Activated CD4-positive, alpha-beta T cell treated with anti-CD3 and anti-CD28 coated beads for 36 hours (primary cell): ENCODE data around the gene DGKI. TPM values are rescaled to one million over a fixed set of nuclear protein-coding genes. Genes with fewer than 3 reads are reported as not detected.

ENCODE experiments used
- ATAC-seq: fragments of 200-7000 bp; cut with Tn5 transposase; one replicate; pipeline ENCODE4 v1.10.0; 2021; ENCODE audit warnings: mild to moderate bottlenecking, moderate library complexity
- CTCF ChIA-PET: fragments of 350-600 bp; sonication (Branson Sonifier 250); formaldehyde crosslinking; loops from one replicate; lab custom pipeline; 2021; ENCODE audit warnings: antibody characterized with exemption; lab: Charles Lee
- POLR2A ChIA-PET: fragments of 350-600 bp; sonication (Branson Sonifier 250); formaldehyde crosslinking; loops from one replicate; lab custom pipeline; 2021; ENCODE audit warnings: antibody characterized with exemption, inconsistent platforms; lab: Charles Lee
- DNase-seq: peaks from one replicate; pipeline ENCODE4 v3.0.0-alpha.2; 2020
- H3K27ac Mint-ChIP-seq: one replicate; pipeline ENCODE4 v1.8.0; 2021; ENCODE audit warnings: mixed read lengths
- H3K27me3 Mint-ChIP-seq: one replicate; pipeline ENCODE4 v1.8.0; 2021; ENCODE audit warnings: mixed read lengths
- H3K36me3 Mint-ChIP-seq: one replicate; pipeline ENCODE4 v1.8.0; 2021; ENCODE audit warnings: low read depth, mixed read lengths
- H3K4me1 Mint-ChIP-seq: one replicate; pipeline ENCODE4 v1.8.0; 2021; ENCODE audit warnings: mixed read lengths
- H3K4me3 Mint-ChIP-seq: one replicate; pipeline ENCODE4 v1.8.0; 2021; ENCODE audit warnings: mild to moderate bottlenecking, moderate library complexity, mixed read lengths
- H3K9me3 Mint-ChIP-seq: one replicate; pipeline ENCODE4 v1.8.0; 2021; ENCODE audit warnings: low read depth, mixed read lengths
- intact Hi-C, 2 experiments: fragments of 100-400 bp; cut with DNase I in 1 of 2; cut with micrococcal nuclease in 1 of 2; formaldehyde crosslinking; loops; one replicate each; pipeline versions ENCODE4 v1.14.2 to v1.15.1; 2022 to 2024; cut with DNase I, micrococcal nuclease
- total RNA-seq, 2 experiments: library from RNA; stranded (reverse); gene quantifications; one replicate each; pipeline ENCODE4 v1.2.3, GENCODE V29; 2021

Gene DGKI
- total RNA-seq, 2 experiments from 2014 or later, result 2.9 to 3.0 TPM

GRCh38 chr7:137613006-137613525, 233.7 kb downstream of the DGKI start:
- no peak overlapping the region for H3K27ac Mint-ChIP-seq
- H3K27me3 Mint-ChIP-seq, result peaks cover 12% of the 10 kb centered on the region
- ATAC-seq (no peak), DNase-seq (no peak)
- no peaks in the 10 kb centered on the region for H3K9me3 Mint-ChIP-seq
- no peaks in the 10 kb centered on the region for H3K4me1 Mint-ChIP-seq
- no peak overlapping the region for H3K4me3 Mint-ChIP-seq
- ChIA-PET CTCF (interaction anchor here (0.8 to 1.4 kb wide), 3 partner anchors 10 to 24 kb away, joined by 3 to 7 read pairs (median 5); no protein-coding TSS in a partner anchor), POLR2A (no interaction called here)
- intact Hi-C loops, result no loop called here
- no peaks in the 10 kb centered on the region for H3K36me3 Mint-ChIP-seq

DNA sequence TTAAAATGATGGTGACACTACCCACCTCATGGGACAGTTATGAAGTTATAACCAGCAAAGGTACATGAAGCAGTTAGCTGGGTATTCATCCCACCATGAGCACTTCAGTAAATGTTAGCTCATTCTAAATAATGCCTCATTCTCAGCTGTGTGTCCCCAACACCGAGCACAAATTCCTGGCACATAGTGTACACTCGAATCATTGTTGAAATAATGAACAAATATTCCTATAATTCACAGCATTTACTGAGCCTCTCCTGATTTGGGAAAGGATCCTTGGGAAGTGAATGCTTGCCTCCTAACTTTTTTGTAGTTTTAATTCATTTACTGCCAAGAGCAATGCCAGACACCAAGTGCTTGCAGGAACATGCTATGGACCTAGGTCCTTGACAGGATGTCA, 235.2 kb downstream of the DGKI start:
- ChIA-PET POLR2A (no interaction called here), CTCF (no interaction called here)
- Mint-ChIP-seq H3K36me3 (no peaks in the 10 kb centered on the region), H3K4me3 (no peak overlapping the region), H3K9me3 (no peaks in the 10 kb centered on the region), H3K27me3 (peaks cover 15% of the 10 kb centered on the region), H3K27ac (no peak overlapping the region), H3K4me1 (no peaks in the 10 kb centered on the region)
- ATAC-seq, result no peak
- DNase-seq, result no peak
- intact Hi-C loops, result no loop called here

DNA sequence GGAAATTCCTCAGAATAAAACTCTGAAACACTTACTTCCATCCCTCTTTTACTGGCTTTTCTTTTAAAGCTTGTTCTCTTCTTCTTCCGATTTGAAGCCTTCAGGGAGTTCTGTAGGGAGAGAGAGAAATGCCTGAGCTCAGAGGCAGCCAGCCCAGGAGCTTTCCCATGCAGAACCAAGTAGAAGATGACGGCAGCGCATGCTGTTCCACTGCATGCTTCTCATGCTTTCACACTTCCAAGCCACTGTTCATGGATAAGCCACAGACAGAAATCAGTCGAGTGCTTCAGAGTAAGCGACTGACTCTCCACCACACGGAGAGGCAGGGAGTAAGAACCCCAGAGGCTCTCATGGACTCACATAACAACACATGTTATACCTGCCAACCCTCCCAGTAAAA, 237.3 kb downstream of the DGKI start:
- intact Hi-C loops, result no loop called here
- ChIA-PET CTCF (no interaction called here), POLR2A (no interaction called here)
- DNase-seq (no peak), ATAC-seq (no peak)
- Mint-ChIP-seq H3K9me3 (no peaks in the 10 kb centered on the region), H3K27ac (no peak overlapping the region), H3K36me3 (no peaks in the 10 kb centered on the region), H3K4me1 (no peaks in the 10 kb centered on the region), H3K4me3 (no peak overlapping the region), H3K27me3 (peaks cover 14% of the 10 kb centered on the region)

DNA sequence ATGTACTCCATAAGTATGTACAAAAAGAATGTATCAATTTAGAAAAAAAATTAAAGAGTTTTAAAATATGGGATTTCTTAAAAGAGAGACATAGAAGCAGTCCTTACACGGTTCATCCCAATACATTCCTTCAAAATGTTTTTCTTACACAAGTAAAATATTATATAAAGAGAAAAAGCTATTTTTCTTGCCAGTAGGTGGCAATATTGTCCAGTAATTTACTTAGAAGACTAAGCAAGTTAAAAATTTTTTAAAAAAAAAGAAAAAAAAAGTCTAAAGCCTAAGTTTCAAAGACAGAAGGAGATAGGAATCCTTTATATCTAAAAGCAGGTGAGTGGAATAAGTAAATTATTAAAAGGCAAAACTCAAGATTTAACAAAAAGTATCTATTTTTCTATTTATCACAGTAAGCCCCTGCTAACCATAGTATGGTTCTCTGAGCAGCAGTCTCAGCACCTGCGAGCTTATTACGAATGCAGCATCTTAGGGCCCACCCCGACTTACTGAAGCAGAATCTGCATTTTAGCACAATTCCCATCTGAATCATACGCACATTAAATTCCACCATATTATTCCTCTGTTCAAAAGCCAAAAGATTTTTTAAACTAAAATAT, 240.6 kb downstream of the DGKI start:
- intact Hi-C loops, result loop anchor here (1.0 to 2.0 kb wide), 3 partner anchors 21 to 403 kb away; no protein-coding TSS in a partner anchor
- CTCF ChIA-PET, result interaction anchor here (0.9 to 2.1 kb wide), 3 partner anchors 21 to 208 kb away, joined by 4 to 17 read pairs (median 4); no protein-coding TSS in a partner anchor
- Mint-ChIP-seq H3K4me3 (no peak overlapping the region), H3K36me3 (no peaks in the 10 kb centered on the region), H3K9me3 (no peaks in the 10 kb centered on the region), H3K27me3 (peaks cover 11% of the 10 kb centered on the region), H3K4me1 (no peaks in the 10 kb centered on the region), H3K27ac (no peak overlapping the region)
- DNase-seq, result no peak
- POLR2A ChIA-PET, result no interaction called here
- no peak for ATAC-seq

DNA sequence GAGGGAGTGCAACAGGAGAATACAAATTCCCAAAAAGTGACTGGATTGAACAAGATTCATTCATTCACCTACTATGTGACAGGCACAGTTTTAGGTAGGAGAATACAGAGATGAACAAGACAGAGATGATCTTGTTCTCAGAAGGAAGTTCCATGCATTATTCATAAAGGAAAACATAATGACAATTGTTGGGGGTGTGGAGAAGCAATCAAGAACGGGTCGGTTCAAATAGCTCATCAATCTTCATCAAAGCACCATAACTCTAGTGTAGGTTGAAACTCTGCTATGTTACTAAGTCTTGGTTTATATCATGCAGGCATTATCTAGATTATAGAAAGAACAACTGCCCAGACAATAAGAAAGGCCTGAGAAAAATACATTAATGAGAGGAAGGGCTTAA, 243.7 kb downstream of the DGKI start:
- no peaks in the 10 kb centered on the region for H3K4me1 Mint-ChIP-seq
- no peak overlapping the region for H3K4me3 Mint-ChIP-seq
- H3K9me3 Mint-ChIP-seq, result no peaks in the 10 kb centered on the region
- POLR2A ChIA-PET, result no interaction called here
- CTCF ChIA-PET, result interaction anchor here (1.0 to 1.7 kb wide), 4 partner anchors 10 to 54 kb away, joined by 3 to 6 read pairs (median 3); no protein-coding TSS in a partner anchor
- no peak overlapping the region for H3K27ac Mint-ChIP-seq
- intact Hi-C loops, result no loop called here
- DNase-seq (no peak), ATAC-seq (no peak)
- no peaks in the 10 kb centered on the region for H3K36me3 Mint-ChIP-seq
- peaks cover 10% of the 10 kb centered on the region for H3K27me3 Mint-ChIP-seq

GRCh38 chr7:137601642-137602041, 245.1 kb downstream of the DGKI start:
- ChIA-PET POLR2A (no interaction called here), CTCF (interaction anchor here (1.0 kb wide), 1 partner anchor 190 kb away, joined by 3 read pairs; no protein-coding TSS in a partner anchor)
- intact Hi-C loops, result no loop called here
- no peak overlapping the region for H3K27ac Mint-ChIP-seq
- H3K9me3 Mint-ChIP-seq, result no peaks in the 10 kb centered on the region
- DNase-seq (no peak), ATAC-seq (no peak)
- H3K4me1 Mint-ChIP-seq, result no peaks in the 10 kb centered on the region
- H3K4me3 Mint-ChIP-seq, result no peak overlapping the region
- H3K27me3 Mint-ChIP-seq, result peaks cover 9% of the 10 kb centered on the region
- no peaks in the 10 kb centered on the region for H3K36me3 Mint-ChIP-seq

DNA sequence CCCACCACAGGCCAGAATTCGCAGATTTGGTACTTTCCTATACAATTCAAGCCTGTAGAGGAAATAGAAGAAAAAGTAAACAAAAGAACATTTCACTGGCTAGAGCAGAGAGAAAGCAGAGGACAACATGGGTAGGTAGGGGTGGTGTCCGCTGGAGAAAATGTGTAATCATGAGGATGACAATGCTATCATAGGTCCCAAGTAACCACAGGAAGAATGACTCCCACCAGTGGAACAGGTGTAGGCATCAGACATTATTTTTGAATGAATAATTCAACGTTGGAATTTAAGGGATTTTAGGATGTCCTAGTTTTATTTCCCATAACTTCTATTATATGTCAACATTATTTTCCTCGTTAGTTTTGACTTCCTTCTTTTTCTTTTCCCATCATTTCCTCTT, 248.9 kb downstream of the DGKI start:
- no peaks in the 10 kb centered on the region for H3K4me1 Mint-ChIP-seq
- intact Hi-C loops, result no loop called here
- H3K27me3 Mint-ChIP-seq, result peaks cover 7% of the 10 kb centered on the region
- H3K9me3 Mint-ChIP-seq, result no peaks in the 10 kb centered on the region
- no peak overlapping the region for H3K27ac Mint-ChIP-seq
- POLR2A ChIA-PET, result no interaction called here
- CTCF ChIA-PET, result no interaction called here
- ATAC-seq (no peak), DNase-seq (no peak)
- no peaks in the 10 kb centered on the region for H3K36me3 Mint-ChIP-seq
- no peak overlapping the region for H3K4me3 Mint-ChIP-seq

GRCh38 chr7:137593115-137593711, 253.6 kb downstream of the DGKI start:
- intact Hi-C loops, result no loop called here
- Mint-ChIP-seq H3K9me3 (no peaks in the 10 kb centered on the region), H3K27me3 (peaks cover 7% of the 10 kb centered on the region), H3K27ac (no peak overlapping the region), H3K4me1 (no peaks in the 10 kb centered on the region), H3K4me3 (no peak overlapping the region), H3K36me3 (no peaks in the 10 kb centered on the region)
- POLR2A ChIA-PET, result no interaction called here
- ATAC-seq, result no peak
- CTCF ChIA-PET, result no interaction called here
- no peak for DNase-seq

- DNase-seq (peak; percentile 32), ATAC-seq (no peak)
- Mint-ChIP-seq H3K27me3 (peaks cover 3% of the 10 kb centered on the region), H3K27ac (no peak overlapping the region), H3K9me3 (no peaks in the 10 kb centered on the region), H3K36me3 (no peaks in the 10 kb centered on the region), H3K4me3 (no peak overlapping the region), H3K4me1 (no peaks in the 10 kb centered on the region)
- intact Hi-C loops, result no loop called here
- ChIA-PET CTCF (interaction anchor here (1.9 kb wide), 1 partner anchor 13 kb away, joined by 4 read pairs; no protein-coding TSS in a partner anchor), POLR2A (no interaction called here)
Measured at GRCh38 chr7:137592232-137592896, 254.4 kb downstream of the DGKI start.

GRCh38 chr7:137591421-137591837, 255.3 kb downstream of the DGKI start:
- POLR2A ChIA-PET, result no interaction called here
- DNase-seq, result no peak
- Mint-ChIP-seq H3K36me3 (no peaks in the 10 kb centered on the region), H3K4me1 (no peaks in the 10 kb centered on the region), H3K27me3 (peaks cover 3% of the 10 kb centered on the region), H3K4me3 (no peak overlapping the region), H3K9me3 (no peaks in the 10 kb centered on the region), H3K27ac (no peak overlapping the region)
- no peak for ATAC-seq
- CTCF ChIA-PET, result interaction anchor here (1.0 to 1.9 kb wide), 2 partner anchors 12 to 136 kb away, joined by 4 read pairs; no protein-coding TSS in a partner anchor
- intact Hi-C loops, result no loop called here

GRCh38 chr7:137590756-137591305, 255.9 kb downstream of the DGKI start:
- Mint-ChIP-seq H3K9me3 (no peaks in the 10 kb centered on the region), H3K27ac (no peak overlapping the region), H3K4me3 (no peak overlapping the region), H3K36me3 (no peaks in the 10 kb centered on the region), H3K4me1 (no peaks in the 10 kb centered on the region), H3K27me3 (peaks cover 3% of the 10 kb centered on the region)
- ChIA-PET POLR2A (no interaction called here), CTCF (interaction anchor here (1.0 to 1.9 kb wide), 3 partner anchors 12 to 136 kb away, joined by 4 read pairs; no protein-coding TSS in a partner anchor)
- no peak for ATAC-seq
- DNase-seq, result no peak
- intact Hi-C loops, result no loop called here
